Uterus (tissue), 2 donors: ENCODE data around the gene FCGR1A.
"Not testable (repeated sequence)": the region's sequence is repeated elsewhere in the genome, so short reads cannot be mapped to it uniquely, and the experiment has no call there.

ENCODE experiments used
- CTCF ChIP-seq, 4 experiments: fragments of 200-600 bp in 2 of 4; fragments of 450-650 bp in 2 of 4; sonication (generic) in 2 of 4; IDR thresholded peaks; one replicate each; pipeline ENCODE4 v1.5.1; 2016 to 2019; ENCODE audit warnings: antibody characterized with exemption in 4 of 4, mild to moderate bottlenecking in 2 of 4, moderate library complexity in 1 of 4
- POLR2A ChIP-seq, 2 donors: fragments of 450-650 bp; IDR thresholded peaks; one replicate each; pipeline ENCODE4 v1.6.1; 2016; ENCODE audit warnings: antibody characterized with exemption in 2 of 2, mild to moderate bottlenecking in 1 of 2, moderate library complexity in 1 of 2

GRCh38 chr1:149746463-149747356, 35.8 kb upstream of the FCGR1A start:
- not testable (repeated sequence) for TF ChIP-seq CTCF, POLR2A (IDR thresholded peaks at IDR 0.05)
